DMS153 (cell line): ENCODE data around the gene TYRP1.
"Not testable (repeated sequence)": the region's sequence is repeated elsewhere in the genome, so short reads cannot be mapped to it uniquely, and the experiment has no call there.

ENCODE experiments used
- DNase-seq: peaks from one replicate; lab custom pipeline; 2025; lab: John Stamatoyannopoulos, UW

The TYRP1 gene, protein sequence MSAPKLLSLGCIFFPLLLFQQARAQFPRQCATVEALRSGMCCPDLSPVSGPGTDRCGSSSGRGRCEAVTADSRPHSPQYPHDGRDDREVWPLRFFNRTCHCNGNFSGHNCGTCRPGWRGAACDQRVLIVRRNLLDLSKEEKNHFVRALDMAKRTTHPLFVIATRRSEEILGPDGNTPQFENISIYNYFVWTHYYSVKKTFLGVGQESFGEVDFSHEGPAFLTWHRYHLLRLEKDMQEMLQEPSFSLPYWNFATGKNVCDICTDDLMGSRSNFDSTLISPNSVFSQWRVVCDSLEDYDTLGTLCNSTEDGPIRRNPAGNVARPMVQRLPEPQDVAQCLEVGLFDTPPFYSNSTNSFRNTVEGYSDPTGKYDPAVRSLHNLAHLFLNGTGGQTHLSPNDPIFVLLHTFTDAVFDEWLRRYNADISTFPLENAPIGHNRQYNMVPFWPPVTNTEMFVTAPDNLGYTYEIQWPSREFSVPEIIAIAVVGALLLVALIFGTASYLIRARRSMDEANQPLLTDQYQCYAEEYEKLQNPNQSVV

DNA sequence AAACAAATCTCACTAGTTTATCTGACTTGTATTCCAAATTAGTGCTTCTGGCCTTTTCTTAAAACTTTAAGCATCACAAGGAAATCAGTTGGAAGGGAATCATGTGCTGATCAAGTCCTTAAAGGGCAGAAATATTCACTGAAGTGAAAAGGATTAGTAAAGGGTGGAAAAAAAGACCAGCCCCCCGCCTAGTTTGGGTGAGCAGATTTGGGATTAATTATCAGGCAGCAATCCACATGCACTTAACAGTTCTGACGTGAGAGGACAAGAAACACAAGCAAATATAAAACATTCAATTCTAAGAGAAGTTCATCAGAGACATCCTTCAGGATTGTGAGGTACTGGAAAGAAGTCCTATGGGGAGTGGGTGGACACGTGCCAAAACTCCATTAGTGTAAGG is at the start of gene TYRP1:
TYRP1 (plus strand) TSS at position 245 of the 400 bp plus-strand sequence. CDS start 612 bp downstream, outside the sequence.
- DNase-seq, result no peak

DNA sequence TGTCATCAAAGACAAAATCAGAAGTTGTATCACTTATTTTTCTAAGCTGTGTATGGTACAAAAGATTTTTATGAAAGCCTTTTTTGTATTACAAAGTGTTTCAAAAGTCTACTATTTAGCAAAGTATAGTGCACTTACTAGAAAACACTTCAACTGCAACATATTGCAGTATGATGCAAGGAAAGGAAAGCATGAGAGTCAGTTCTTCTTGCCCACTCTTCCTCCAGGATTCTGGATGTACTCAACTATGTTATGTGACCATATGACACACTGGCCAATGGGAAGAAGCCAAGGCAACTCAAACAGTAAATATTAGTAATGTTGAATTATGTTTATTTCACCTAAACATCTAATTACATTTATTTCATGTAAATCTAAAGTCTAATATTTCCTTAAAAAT is 49.5 kb upstream of the TYRP1 start:
- DNase-seq, result no peak

DNA sequence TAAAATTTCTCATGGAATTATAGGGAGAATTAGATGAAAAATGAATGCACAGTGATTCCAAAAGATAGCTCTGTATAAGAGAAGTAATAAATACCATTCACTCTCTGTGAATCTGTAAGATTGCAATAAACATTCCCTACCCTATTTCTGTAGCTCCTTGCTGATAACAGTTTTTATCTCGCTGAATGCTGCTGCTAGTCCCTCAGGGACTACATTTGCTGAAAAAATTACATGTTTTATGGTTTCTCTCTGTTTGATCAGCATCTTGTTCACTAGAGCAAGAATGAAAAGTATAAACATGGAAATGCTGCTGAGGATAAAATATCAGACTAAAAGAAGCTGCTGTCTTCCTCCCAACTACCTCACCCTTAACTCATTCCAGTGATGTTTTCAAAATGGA is 44.3 kb upstream of the TYRP1 start:
- no peak for DNase-seq

DNA sequence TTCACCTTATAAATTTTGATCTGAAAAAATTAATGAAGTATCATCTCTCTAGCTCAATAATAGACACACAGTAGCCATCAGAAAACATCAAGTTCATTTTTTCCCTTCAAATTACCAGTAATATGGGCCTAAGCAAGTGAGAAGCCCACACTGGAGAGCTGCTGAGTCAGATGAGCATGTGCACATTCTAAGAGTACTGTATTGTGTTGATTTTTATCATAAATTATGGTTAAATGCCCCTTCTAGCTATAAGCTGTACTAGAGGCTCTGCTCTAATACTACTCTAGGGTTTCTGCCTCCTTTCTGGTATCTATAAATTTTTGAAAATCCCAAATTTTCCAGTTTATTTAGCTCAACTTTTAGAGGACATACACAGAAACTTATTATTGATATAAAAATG is 42.1 kb upstream of the TYRP1 start:
- DNase-seq, result no peak

DNA sequence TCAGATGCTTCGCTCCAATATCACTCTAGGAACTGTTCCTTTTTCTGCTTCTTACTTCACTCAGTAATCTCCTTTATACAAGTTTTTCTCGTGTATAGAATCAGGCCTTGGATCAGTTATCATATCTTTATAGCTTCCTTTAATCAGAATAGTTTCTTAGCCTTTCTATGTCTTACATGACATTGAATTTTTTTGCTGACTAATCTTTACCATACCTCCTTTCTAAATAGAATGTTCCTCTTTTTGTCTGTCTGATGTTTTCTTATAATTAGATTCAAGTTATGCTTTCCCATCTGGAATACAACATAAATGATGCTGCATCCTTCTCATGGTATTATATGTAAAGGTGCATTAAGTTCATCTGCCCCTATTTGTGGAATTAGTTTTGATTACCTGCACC is 40.2 kb upstream of the TYRP1 start:
- DNase-seq, result no peak

DNA sequence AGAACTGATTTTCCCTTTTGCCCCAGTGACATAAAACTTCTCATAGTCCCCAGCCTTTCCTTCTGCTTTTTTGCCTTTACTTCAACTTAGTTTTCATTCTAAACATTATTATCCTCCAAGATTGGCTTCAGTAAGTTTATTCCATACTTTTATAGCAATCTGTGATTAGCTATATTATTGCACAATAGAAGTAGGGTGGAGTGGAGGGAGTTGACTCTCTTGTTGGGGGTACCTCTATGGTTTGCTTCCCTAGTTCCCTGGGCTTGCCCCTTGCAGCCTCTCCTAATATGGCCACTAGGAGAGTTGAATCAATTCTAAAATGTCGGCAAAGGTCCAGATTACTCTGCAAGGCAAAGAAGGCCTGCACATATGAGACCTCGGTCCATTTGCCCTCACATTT is 36.4 kb upstream of the TYRP1 start:
- no peak for DNase-seq

DNA sequence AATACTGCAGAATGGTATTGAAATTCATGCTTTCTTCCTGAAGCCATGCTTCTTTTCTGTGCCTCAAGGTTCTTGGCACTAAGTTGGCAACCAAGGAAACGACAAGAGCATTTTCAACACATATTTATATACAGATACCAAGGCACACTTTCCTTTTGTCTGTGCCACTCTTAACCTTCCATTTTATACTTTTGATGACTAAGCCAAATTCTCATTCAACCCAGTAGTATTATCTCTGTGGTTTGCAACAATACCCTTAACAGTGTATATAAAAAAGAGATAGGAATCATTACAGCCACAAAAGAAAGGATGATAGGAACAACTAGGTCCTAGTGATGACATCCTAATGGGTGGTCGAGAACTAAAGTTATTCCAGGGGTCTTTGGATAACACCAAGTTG is 36.0 kb upstream of the TYRP1 start:
- DNase-seq, result no peak

DNA sequence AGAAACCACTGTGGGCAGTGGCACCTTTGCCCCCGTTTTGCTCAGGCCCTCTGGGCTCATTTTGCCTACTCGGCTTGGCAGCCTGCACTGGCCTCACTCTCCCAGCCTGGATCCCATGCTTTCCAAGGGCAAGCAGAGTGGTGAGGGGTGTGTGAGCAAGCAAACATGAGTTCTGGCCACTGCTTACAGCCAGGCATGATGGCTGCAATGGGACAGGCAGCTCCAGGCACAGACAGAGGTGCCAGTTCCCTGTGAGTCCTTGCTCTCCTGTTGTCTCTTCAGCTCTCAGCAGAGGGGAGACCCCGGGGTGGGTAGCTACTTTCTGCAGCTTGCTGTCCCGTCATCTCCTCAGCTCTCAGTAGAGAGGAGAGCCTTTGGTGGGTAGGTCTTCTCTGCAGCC is 35.2 kb upstream of the TYRP1 start:
- DNase-seq, result no peak

DNA sequence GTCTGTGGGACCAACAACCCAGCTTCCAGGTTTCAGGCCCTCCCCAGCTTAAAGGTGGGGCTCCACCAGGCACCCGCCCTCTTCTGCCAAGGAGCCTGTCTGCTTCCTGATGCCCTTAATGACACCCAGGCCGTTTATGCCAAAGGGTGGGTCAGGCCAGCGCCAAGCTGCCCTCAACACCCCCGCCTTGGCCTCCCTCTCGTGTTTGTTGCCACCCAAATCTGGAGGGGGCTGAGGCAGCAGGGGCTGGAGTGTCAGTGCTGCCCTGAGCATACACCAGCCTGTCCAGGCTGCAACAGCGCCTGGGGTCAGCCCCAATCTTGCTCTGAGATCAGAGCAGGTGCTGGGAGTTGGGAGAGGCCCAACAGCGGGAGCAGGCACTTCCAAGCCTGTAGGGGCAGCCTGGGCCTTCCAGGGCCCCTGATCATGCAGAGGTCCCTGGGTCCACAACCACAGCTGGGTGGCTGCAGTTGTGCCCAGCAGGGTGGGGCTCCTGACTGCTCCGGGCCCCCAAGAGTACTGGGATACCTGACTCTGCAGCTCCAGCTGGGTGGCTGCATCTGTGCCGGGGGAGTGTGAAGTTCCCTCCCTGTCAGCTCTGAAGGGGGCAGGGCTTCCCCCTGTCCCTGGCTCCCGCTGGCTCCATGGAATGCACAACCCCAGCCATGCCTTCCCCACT is 34.5 kb upstream of the TYRP1 start:
- DNase-seq, result no peak

DNA sequence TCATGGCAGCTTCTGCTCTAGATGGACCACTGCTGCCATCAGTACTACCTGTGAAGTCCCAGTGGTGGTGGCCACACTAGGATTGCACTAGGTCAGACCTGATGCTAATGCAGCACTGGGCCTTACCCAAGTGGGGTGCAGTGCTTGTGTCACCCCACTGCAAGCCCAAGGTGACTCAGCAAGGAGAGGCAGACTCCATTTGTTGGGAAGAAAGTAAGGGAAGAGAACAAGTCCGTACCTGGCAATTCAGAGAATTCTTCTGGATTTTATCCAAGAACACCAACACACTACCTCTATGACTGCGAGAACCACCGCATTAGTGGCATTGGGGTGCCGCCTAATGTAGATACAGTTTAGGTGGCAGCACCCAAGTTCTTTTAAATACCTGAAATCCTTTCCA is 34.0 kb upstream of the TYRP1 start:
- no peak for DNase-seq

DNA sequence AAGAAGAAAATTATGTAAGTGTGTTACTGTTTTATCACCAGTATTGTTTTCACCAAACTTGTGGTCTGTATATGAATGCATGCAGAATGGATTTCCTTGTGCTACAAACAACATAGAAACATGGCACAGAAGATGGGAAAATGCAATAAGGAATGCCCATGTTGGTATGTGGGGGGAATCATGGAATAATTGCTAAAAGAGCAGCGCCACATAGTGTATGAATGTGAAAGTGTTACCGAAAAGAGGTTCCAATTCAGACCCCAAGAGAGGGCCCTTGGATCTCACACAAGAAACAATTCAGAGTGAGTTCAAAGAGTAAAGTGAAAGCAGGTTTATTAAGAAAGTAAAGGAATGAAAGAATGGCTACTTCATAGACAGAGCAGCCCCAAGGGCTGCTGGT is 26.4 kb upstream of the TYRP1 start:
- no peak for DNase-seq

DNA sequence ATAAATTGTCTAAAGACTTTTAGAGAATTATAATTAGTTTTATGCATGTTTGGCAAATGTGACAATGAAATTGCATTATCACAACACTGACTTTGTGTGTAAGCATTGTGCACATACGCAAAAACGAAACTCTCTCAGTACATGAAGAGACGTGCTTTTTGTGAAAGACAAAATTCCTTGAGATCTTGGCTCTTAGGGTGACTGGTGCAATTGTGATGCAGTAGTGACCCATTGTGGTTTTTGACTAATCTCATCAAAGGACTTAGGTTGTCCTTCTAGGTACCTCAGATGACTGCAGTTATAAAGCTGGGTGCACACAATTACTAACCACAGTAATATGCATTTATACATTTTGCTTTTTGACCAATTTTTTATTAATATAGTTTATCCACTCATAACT is 25.3 kb upstream of the TYRP1 start:
- no peak for DNase-seq

DNA sequence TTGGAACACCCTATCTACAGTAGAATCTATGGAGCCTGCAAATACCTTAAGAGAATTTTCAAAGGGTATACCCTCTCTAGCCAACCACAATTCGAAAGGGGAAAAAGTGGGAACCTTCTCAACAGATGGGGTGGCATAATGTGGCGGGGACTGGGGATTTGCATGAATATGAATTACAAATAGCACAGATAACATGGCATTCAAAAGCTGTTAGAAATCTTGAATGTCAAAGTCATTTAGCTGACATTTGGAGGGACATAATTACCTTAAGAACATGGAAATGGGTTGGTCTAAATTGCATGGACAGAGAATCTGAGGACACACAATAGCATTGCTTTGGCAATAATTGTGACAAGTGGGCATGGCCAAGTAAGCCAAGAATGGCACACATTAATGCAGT is 23.2 kb upstream of the TYRP1 start:
- DNase-seq, result no peak

DNA sequence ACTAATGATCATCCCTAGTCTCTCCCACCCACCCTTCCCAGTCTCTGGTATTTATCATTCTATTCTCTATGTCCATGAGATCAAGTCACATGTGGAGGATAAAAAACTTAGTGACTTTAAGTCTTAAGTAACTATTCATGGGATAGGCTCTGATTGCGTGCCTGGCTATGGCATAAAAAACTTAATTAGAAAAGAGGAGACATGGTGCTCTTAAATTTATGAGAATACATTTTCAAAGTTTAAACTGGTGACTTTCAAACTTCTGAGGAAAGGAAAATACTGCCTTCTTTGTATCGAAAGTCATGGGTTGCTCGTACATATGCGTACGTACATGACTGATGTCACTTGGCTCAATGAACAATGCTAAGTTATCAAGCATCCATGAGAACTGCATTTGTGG is 18.2 kb upstream of the TYRP1 start:
- no peak for DNase-seq

DNA sequence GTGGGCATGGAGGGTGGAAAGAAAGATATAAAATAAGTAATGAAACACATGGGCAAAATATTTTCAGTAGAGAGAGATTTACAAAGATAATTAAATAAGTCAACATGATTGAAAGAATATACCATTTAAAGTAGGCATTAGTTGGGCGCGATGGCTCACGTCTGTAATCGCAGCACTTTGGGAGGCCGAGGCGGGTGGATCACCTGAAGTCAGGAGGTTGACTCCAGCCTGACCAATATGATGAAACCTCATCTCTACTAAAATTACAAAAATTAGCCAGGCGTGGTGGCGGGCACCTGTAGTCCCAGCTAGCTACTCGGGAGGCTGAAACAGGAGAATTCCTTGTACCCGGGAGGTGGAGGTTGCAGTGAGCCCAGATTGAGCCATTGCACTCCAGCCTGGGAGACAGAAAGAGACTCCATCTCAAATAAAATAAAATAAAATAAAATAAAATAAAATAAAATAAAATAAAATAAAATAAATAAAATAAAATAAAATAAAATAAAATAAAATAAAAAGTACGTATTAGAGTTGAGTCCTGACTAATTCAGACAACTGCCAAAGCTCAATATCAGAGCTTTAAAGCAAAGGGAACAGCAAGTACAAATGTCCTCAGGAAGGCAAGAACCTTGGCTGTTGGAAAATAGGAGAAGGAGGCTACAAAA is 15.6 kb upstream of the TYRP1 start:
- not testable (repeated sequence) for DNase-seq

DNA sequence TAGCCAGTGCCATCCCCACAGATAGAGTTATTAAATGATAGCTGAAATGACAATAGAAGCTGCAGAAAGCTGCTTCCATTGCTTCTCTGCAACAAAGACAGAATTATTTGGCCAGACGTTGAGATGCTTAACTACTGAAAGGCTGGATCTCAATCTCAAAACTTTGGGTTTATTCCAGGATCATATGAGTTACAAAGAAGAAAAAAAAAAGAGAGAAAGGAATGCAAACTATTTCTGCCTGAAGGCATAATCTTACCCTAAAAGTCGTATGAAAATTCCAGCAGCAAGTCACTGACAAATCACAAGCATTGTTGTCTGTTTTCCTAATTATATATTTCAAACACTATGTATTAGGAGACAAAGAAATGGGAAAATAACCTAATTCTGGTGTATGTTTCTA is 12.8 kb upstream of the TYRP1 start:
- DNase-seq, result no peak

DNA sequence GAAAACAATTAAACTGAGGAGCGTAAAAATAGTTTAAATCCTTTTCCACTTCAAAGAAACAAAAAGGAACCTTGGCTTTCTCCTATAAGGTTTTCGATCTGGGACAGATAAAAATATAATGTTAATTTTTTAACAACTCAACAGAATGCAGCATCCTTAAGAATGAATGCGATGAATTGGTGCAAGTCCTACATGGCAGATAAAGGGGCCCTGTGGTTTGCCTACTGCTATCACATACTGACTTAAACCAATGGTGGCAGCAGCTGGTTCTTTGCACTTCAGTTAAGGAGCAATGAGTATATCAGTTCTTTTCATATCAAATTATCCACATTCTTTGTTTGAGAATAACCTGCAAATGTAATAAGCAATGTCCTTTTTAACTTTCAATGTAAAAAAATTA is 12.4 kb upstream of the TYRP1 start:
- no peak for DNase-seq

DNA sequence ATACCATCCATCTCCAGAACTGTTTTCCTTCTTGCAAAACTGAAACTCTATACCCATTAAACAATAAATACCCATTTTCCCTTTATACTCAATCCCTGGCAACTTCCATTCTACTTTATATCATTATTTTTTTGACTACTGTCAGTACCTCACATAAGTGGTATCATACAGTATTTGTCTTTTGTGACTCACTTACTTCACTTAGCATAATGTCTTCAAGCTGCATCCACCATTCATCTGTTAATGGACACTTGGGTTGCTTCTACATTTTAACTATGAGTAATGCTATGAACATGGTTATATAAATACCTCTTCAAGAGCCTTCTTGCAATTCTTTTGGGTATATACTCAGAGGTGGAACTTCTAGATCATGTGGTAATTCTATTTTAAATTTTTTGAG is 11.6 kb upstream of the TYRP1 start:
- DNase-seq, result no peak

DNA sequence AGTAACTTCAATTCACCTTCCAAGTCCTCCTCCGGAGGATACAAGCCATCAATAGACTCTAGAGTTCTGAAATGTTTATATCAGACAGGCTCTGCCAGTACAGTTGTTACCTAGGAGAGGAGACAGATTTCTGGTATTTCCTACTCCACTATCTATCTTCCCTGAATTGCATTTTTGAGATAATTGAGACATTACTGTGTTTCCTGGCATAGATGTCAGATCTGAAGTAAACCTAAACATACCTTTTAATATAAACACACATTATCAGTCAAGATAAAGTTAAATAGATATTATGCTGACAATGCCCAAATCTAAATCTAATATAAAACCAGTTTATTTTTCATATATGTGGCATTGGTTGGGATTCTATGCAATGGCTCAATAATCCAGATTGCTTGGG is 8.2 kb upstream of the TYRP1 start:
- no peak for DNase-seq

DNA sequence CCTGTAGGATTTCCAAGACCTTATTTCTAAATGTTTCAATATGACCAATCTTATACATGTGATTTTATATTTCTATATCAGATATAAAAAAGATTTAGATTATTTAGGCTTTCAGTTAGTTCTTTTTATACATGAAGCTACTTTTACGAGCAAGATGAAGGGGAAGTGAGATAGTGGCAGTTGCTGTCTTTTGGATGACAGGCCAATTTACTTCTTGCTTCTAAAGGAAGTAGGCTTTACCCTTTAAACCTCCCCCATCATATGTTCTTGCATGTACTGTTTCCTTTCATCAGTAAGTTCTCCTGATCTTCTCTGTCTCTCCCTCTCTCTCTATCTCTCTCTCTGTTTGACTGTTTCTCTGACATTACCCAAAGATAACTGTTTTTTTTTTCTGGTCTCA is 4.0 kb upstream of the TYRP1 start:
- DNase-seq, result no peak

DNA sequence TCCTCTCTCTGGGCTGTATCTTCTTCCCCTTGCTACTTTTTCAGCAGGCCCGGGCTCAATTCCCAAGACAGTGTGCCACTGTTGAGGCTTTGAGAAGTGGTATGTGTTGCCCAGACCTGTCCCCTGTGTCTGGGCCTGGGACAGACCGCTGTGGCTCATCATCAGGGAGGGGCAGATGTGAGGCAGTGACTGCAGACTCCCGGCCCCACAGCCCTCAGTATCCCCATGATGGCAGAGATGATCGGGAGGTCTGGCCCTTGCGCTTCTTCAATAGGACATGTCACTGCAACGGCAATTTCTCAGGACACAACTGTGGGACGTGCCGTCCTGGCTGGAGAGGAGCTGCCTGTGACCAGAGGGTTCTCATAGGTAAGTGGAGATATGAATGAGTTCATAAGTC is 828 bp downstream of the TYRP1 start:
- no peak for DNase-seq

DNA sequence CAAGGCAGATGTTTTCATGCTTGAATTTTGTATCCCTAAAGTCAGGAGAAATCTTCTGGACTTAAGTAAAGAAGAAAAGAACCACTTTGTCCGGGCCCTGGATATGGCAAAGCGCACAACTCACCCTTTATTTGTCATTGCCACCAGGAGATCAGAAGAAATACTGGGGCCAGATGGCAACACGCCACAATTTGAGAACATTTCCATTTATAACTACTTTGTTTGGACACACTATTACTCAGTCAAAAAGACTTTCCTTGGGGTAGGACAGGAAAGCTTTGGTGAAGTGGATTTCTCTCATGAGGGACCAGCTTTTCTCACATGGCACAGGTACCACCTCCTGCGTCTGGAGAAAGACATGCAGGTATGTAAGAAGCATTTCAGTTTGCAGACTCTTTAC is 2.3 kb downstream of the TYRP1 start:
- DNase-seq, result no peak
